ENCODE results near the gene ZNF500.

Gene ZNF500

GRCh38 chr16:4783951-4784336 lies 17.0 kb upstream of the ZNF500 start:
- Histone ChIP-seq H3K4me3 (ENCODE audit: low read depth, low read length) (no peak overlapping the region), H3K27ac (ENCODE audit: low read depth, low read length) (no peak overlapping the region), H3K4me1 (ENCODE audit: control insufficient read depth, insufficient read depth, low read length) (peaks cover 10% of the 10 kb centered on the region), H3K27me3 (ENCODE audit: control insufficient read depth, insufficient read depth, low read length) (no peaks in the 10 kb centered on the region), H3K9ac (ENCODE audit: low read depth, low read length) (no peak overlapping the region), H3K36me3 (ENCODE audit: control insufficient read depth, insufficient read depth, low read length) (no peaks in the 10 kb centered on the region), H3K9me3 (ENCODE audit: control insufficient read depth, insufficient read depth, low read length) (no peaks in the 10 kb centered on the region)

DNA sequence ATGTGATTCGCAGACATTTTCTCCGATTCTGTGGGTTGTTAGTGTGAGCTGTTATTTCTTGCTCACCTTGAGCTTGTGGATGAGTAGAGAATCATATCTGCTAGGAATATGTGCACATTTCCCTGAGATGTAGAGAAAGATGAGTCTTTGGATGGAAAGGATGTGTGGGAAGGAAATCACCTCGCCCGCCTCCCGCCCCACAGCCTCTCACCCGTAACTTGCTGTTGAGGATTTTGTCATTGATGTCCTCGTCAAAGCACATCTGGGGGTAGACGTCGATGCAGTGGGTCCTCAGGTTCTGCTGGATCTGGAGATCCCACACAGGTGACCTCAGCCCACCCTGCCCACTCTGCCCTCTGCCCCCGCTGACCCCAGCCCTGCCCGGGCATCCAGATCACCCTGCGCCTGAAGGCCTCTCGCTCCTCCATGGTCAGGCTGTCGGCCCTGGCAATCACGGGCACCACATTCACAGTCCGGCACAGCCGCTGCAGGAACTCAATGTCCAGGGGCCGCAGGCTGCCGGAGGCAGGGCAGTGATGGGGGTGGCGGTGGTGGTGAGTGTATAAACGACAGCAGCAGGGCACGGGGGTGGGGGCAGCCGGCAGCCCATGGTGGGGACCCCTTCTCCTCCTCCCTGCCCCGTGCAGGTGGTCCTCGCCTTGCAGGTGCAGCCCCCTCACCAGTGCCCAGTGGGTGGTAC lies 16.4 kb upstream of the ZNF500 start:
- H3K27me3 ChIP-seq (ENCODE audit: control insufficient read depth, insufficient read depth, low read length), result no peaks in the 10 kb centered on the region
- no peak overlapping the region for H3K9ac ChIP-seq (ENCODE audit: low read depth, low read length)
- no peaks in the 10 kb centered on the region for H3K9me3 ChIP-seq (ENCODE audit: control insufficient read depth, insufficient read depth, low read length)
- H3K36me3 ChIP-seq (ENCODE audit: control insufficient read depth, insufficient read depth, low read length), result no peaks in the 10 kb centered on the region
- no peak overlapping the region for H3K27ac ChIP-seq (ENCODE audit: low read depth, low read length)
- peaks cover 7% of the 10 kb centered on the region for H3K4me1 ChIP-seq (ENCODE audit: control insufficient read depth, insufficient read depth, low read length)
- H3K4me3 ChIP-seq (ENCODE audit: low read depth, low read length), result no peak overlapping the region

- Histone ChIP-seq H3K4me3 (ENCODE audit: low read depth, low read length) (no peak overlapping the region), H3K36me3 (ENCODE audit: control insufficient read depth, insufficient read depth, low read length) (no peaks in the 10 kb centered on the region), H3K9me3 (ENCODE audit: control insufficient read depth, insufficient read depth, low read length) (no peaks in the 10 kb centered on the region), H3K27me3 (ENCODE audit: control insufficient read depth, insufficient read depth, low read length) (no peaks in the 10 kb centered on the region), H3K4me1 (ENCODE audit: control insufficient read depth, insufficient read depth, low read length) (no peaks in the 10 kb centered on the region), H3K9ac (ENCODE audit: low read depth, low read length) (no peak overlapping the region), H3K27ac (ENCODE audit: low read depth, low read length) (no peak overlapping the region)
Observed at GRCh38 chr16:4780235-4780634, 13.3 kb upstream of the ZNF500 start.

- Histone ChIP-seq H3K9ac (ENCODE audit: low read depth, low read length) (no peak overlapping the region), H3K27me3 (ENCODE audit: control insufficient read depth, insufficient read depth, low read length) (no peaks in the 10 kb centered on the region), H3K4me3 (ENCODE audit: low read depth, low read length) (no peak overlapping the region), H3K9me3 (ENCODE audit: control insufficient read depth, insufficient read depth, low read length) (no peaks in the 10 kb centered on the region), H3K4me1 (ENCODE audit: control insufficient read depth, insufficient read depth, low read length) (no peaks in the 10 kb centered on the region), H3K36me3 (ENCODE audit: control insufficient read depth, insufficient read depth, low read length) (no peaks in the 10 kb centered on the region), H3K27ac (ENCODE audit: low read depth, low read length) (no peak overlapping the region)
Observed at GRCh38 chr16:4778050-4778392, 11.1 kb upstream of the ZNF500 start.

- H3K9me3 ChIP-seq (ENCODE audit: control insufficient read depth, insufficient read depth, low read length), result no peaks in the 10 kb centered on the region
- H3K27ac ChIP-seq (ENCODE audit: low read depth, low read length), result no peak overlapping the region
- H3K4me3 ChIP-seq (ENCODE audit: low read depth, low read length), result no peak overlapping the region
- H3K36me3 ChIP-seq (ENCODE audit: control insufficient read depth, insufficient read depth, low read length), result no peaks in the 10 kb centered on the region
- H3K9ac ChIP-seq (ENCODE audit: low read depth, low read length), result no peak overlapping the region
- H3K27me3 ChIP-seq (ENCODE audit: control insufficient read depth, insufficient read depth, low read length), result no peaks in the 10 kb centered on the region
- H3K4me1 ChIP-seq (ENCODE audit: control insufficient read depth, insufficient read depth, low read length), result no peaks in the 10 kb centered on the region
Observed at GRCh38 chr16:4777339-4778049, 10.5 kb upstream of the ZNF500 start.

GRCh38 chr16:4776141-4776705 lies 9.3 kb upstream of the ZNF500 start:
- no peak overlapping the region for H3K4me3 ChIP-seq (ENCODE audit: low read depth, low read length)
- no peaks in the 10 kb centered on the region for H3K36me3 ChIP-seq (ENCODE audit: control insufficient read depth, insufficient read depth, low read length)
- H3K9me3 ChIP-seq (ENCODE audit: control insufficient read depth, insufficient read depth, low read length), result no peaks in the 10 kb centered on the region
- no peak overlapping the region for H3K9ac ChIP-seq (ENCODE audit: low read depth, low read length)
- no peaks in the 10 kb centered on the region for H3K4me1 ChIP-seq (ENCODE audit: control insufficient read depth, insufficient read depth, low read length)
- no peak overlapping the region for H3K27ac ChIP-seq (ENCODE audit: low read depth, low read length)
- H3K27me3 ChIP-seq (ENCODE audit: control insufficient read depth, insufficient read depth, low read length), result no peaks in the 10 kb centered on the region

DNA sequence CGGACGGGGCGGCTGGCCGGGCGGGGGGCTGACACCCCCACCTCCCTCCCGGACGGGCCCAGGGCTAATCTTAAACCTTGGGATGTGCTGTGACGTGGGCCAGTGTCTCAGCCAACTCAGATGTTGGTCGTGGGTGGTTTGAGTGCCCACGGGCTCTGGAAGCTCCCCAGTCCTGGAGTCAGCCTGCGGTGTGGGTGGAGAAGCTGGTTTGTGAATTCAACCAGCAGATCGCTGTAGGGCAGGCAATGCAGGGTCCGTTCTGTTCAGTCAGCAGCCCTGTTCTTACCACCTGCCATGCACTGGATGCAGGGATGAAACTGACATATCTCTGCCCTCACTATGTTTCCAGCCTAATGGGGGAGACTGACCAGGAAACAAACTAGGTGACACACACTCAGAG lies 8.0 kb upstream of the ZNF500 start:
- Histone ChIP-seq H3K36me3 (ENCODE audit: control insufficient read depth, insufficient read depth, low read length) (no peaks in the 10 kb centered on the region), H3K4me1 (ENCODE audit: control insufficient read depth, insufficient read depth, low read length) (no peaks in the 10 kb centered on the region), H3K27ac (ENCODE audit: low read depth, low read length) (no peak overlapping the region), H3K4me3 (ENCODE audit: low read depth, low read length) (no peak overlapping the region), H3K9me3 (ENCODE audit: control insufficient read depth, insufficient read depth, low read length) (no peaks in the 10 kb centered on the region), H3K9ac (ENCODE audit: low read depth, low read length) (no peak overlapping the region), H3K27me3 (ENCODE audit: control insufficient read depth, insufficient read depth, low read length) (no peaks in the 10 kb centered on the region)

DNA sequence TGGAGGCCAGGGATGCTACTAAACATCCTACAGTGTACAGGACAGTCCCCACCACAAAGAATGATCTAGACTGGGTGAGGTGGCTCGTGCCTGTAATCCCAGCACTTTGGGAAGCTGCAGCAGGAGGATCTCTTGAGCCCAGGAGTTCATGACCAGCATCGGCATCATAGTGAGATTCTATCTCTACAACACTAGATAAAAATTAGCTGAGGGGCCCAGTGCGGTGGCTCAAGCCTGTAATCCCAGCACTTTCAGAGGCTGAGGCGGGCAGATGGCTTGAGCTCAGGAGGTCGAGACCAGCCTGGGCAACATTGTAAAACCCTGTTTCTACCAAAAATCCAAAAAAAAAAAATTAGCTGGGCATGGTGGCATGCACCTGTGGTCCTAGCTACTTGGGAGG lies 5.4 kb upstream of the ZNF500 start:
- no peak overlapping the region for H3K4me3 ChIP-seq (ENCODE audit: low read depth, low read length)
- no peak overlapping the region for H3K9ac ChIP-seq (ENCODE audit: low read depth, low read length)
- no peaks in the 10 kb centered on the region for H3K36me3 ChIP-seq (ENCODE audit: control insufficient read depth, insufficient read depth, low read length)
- peaks cover 3% of the 10 kb centered on the region; the same call in 1 of the 2 replicates for H3K4me1 ChIP-seq (ENCODE audit: control insufficient read depth, insufficient read depth, low read length)
- H3K27me3 ChIP-seq (ENCODE audit: control insufficient read depth, insufficient read depth, low read length), result no peaks in the 10 kb centered on the region
- no peaks in the 10 kb centered on the region for H3K9me3 ChIP-seq (ENCODE audit: control insufficient read depth, insufficient read depth, low read length)
- no peak overlapping the region for H3K27ac ChIP-seq (ENCODE audit: low read depth, low read length)

- H3K4me3 ChIP-seq (ENCODE audit: low read depth, low read length), result no peak overlapping the region
- no peaks in the 10 kb centered on the region for H3K27me3 ChIP-seq (ENCODE audit: control insufficient read depth, insufficient read depth, low read length)
- no peaks in the 10 kb centered on the region for H3K9me3 ChIP-seq (ENCODE audit: control insufficient read depth, insufficient read depth, low read length)
- H3K36me3 ChIP-seq (ENCODE audit: control insufficient read depth, insufficient read depth, low read length), result no peaks in the 10 kb centered on the region
- H3K27ac ChIP-seq (ENCODE audit: low read depth, low read length), result no peak overlapping the region
- H3K4me1 ChIP-seq (ENCODE audit: control insufficient read depth, insufficient read depth, low read length), result peaks cover 3% of the 10 kb centered on the region; the same call in 1 of the 2 replicates
- H3K9ac ChIP-seq (ENCODE audit: low read depth, low read length), result no peak overlapping the region
Observed at GRCh38 chr16:4771646-4772045, 4.7 kb upstream of the ZNF500 start.

DNA sequence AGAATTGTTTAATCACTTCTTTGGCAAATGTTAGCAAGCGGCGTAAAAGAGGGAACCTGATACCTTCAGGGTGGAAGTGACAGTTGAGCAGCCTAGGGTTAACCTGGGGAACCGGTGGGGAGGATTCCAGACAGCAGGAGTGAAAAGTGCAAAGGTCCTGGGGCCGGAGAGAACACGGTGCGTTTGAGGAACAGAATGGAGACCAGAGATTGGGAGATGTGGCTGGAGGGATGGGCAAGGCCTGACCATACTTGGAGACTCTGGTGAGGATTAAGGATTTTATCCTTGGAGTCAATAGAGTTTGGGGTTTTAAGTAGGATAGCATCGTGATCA lies 2.3 kb upstream of the ZNF500 start:
- Histone ChIP-seq H3K4me1 (ENCODE audit: control insufficient read depth, insufficient read depth, low read length) (peaks cover 3% of the 10 kb centered on the region), H3K27ac (ENCODE audit: low read depth, low read length) (peak overlapping the region; percentile 46), H3K4me3 (ENCODE audit: low read depth, low read length) (peak overlapping the region; percentile 63)

DNA sequence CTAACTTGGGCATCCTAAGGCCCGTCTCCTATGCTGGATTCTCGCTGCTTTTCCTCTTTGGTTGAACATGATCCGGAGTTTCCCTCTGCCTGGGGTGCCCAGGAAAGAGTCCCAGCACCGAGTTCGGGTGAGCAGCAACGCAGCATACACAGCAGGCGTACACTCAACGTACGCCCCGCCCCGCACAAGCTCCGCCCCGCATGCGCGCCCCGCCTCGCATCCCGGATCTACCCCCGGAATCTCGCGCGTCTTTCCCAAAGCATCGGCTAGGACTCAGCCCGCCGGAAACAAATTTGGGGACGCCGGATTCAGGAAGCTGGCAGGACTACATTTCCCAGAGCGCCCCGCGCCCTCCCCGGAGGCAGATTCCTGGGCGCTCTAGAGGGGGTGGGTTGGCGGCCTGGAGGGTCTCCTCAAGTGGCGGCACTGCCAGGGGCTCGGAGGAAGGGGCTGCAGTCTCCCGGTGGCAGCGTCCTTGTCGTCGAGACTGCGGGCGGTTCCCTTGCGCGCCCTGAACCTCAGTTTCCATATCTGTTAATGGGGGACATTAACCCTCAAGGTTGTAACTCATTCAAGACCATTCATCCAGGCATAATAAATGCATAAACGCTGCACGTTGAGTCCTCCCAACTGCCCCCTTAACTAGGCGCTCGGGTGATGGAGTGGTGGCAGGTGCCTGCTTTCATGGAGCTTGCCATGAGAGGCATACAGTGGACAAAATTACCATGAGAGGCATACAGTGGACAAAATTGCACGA lies 1.8 kb upstream of the ZNF500 start:
- peak overlapping the region; percentile 68 for H3K4me3 ChIP-seq (ENCODE audit: low read depth, low read length)
- no peaks in the 10 kb centered on the region for H3K27me3 ChIP-seq (ENCODE audit: control insufficient read depth, insufficient read depth, low read length)
- peaks cover 3% of the 10 kb centered on the region for H3K4me1 ChIP-seq (ENCODE audit: control insufficient read depth, insufficient read depth, low read length)
- H3K9me3 ChIP-seq (ENCODE audit: control insufficient read depth, insufficient read depth, low read length), result no peaks in the 10 kb centered on the region
- peak overlapping the region; percentile 67 for H3K27ac ChIP-seq (ENCODE audit: low read depth, low read length)
- H3K9ac ChIP-seq (ENCODE audit: low read depth, low read length), result no peak overlapping the region
- H3K36me3 ChIP-seq (ENCODE audit: control insufficient read depth, insufficient read depth, low read length), result peaks cover 17% of the 10 kb centered on the region

More for the DNA sequence above, 2.3 kb upstream of the ZNF500 start:
- Histone ChIP-seq H3K9ac (ENCODE audit: low read depth, low read length) (no peak overlapping the region), H3K9me3 (ENCODE audit: control insufficient read depth, insufficient read depth, low read length) (no peaks in the 10 kb centered on the region), H3K36me3 (ENCODE audit: control insufficient read depth, insufficient read depth, low read length) (peaks cover 12% of the 10 kb centered on the region), H3K27me3 (ENCODE audit: control insufficient read depth, insufficient read depth, low read length) (no peaks in the 10 kb centered on the region)

Measured in HUES48 (cell line).